CD14-positive monocyte (primary cell): ENCODE measurements around the gene COX7A2L. TPM values are rescaled to one million over a fixed set of nuclear protein-coding genes. Genes with fewer than 3 reads are reported as not detected.

Source experiments
- DNase-seq, 3 donors: peaks; one replicate each; pipeline ENCODE4 v3.0.0-alpha.2; 2011 to 2022
- H2AFZ ChIP-seq: 2 replicates; pipeline ENCODE4 v1.6.0; 2012; ENCODE audit warnings: mild to moderate bottlenecking, low read depth, low read length, inconsistent platforms; ENCODE audit not compliant: insufficient read depth, poor library complexity, severe bottlenecking
- H3K27ac ChIP-seq, 2 donors: 1 replicate in 1 of 2; 2 replicates in 1 of 2; pipeline ENCODE4 v1.5.1; 2012 to 2013; ENCODE audit warnings: low read length in 2 of 2, control low read depth in 1 of 2, inconsistent platforms in 1 of 2, low read depth in 1 of 2, mild to moderate bottlenecking in 1 of 2
- H3K27me3 ChIP-seq, 2 donors: one replicate each; pipeline versions ENCODE4 v1.6.0 to v1.6.1; 2011 to 2013; ENCODE audit warnings: low read length in 2 of 2; ENCODE audit not compliant: control insufficient read depth in 2 of 2, insufficient read depth in 2 of 2
- H3K36me3 ChIP-seq, 2 donors: replicated peaks in 1 of 2; 1 replicate in 1 of 2; 2 replicates in 1 of 2; pipeline versions ENCODE4 v1.5.1 to v1.6.1; 2012 to 2013; ENCODE audit warnings: low read length in 2 of 2, control low read depth in 1 of 2, inconsistent platforms in 1 of 2, mild to moderate bottlenecking in 1 of 2; ENCODE audit not compliant: insufficient read depth in 2 of 2, control insufficient read depth in 1 of 2
- H3K4me1 ChIP-seq, 2 donors: 1 replicate in 1 of 2; 2 replicates in 1 of 2; pipeline versions ENCODE4 v1.5.1 to v1.6.1; 2012 to 2013; ENCODE audit warnings: low read length in 2 of 2, control low read depth in 1 of 2, inconsistent platforms in 1 of 2, mild to moderate bottlenecking in 1 of 2, moderate library complexity in 1 of 2; ENCODE audit not compliant: insufficient read depth in 2 of 2, control insufficient read depth in 1 of 2
- H3K4me2 ChIP-seq: replicated peaks from 2 replicates; pipeline ENCODE3; 2012; ENCODE audit warnings: low read length, moderate library complexity, mild to moderate bottlenecking; ENCODE audit not compliant: poor library complexity, severe bottlenecking; ENCODE audit errors: extremely low read depth
- H3K4me3 ChIP-seq, 3 experiments: fragments of 200-600 bp in 1 of 3; sonication (generic) in 1 of 3; replicated peaks in 1 of 3; 1 replicate in 2 of 3; 2 replicates in 1 of 3; pipeline ENCODE4 v1.5.1; 2011 to 2013; ENCODE audit warnings: low read length in 3 of 3, mild to moderate bottlenecking in 3 of 3, control low read depth in 2 of 3, low read depth in 2 of 3, inconsistent platforms in 1 of 3, moderate library complexity in 1 of 3
- H3K79me2 ChIP-seq: 2 replicates; pipeline ENCODE4 v1.6.0; 2012; ENCODE audit warnings: mild to moderate bottlenecking, control low read depth, inconsistent platforms, low read length, moderate library complexity; ENCODE audit not compliant: insufficient read depth
- H3K9ac ChIP-seq: 2 replicates; pipeline ENCODE4 v1.6.0; 2017; ENCODE audit warnings: low read length, mild to moderate bottlenecking; ENCODE audit not compliant: insufficient read depth, poor library complexity, severe bottlenecking
- H3K9me3 ChIP-seq, 2 donors: replicated peaks in 1 of 2; 1 replicate in 1 of 2; 2 replicates in 1 of 2; pipeline versions ENCODE4 v1.5.1 to v1.6.1; 2012 to 2013; ENCODE audit warnings: low read length in 2 of 2, control low read depth in 1 of 2; ENCODE audit not compliant: control insufficient read depth in 1 of 2, insufficient read depth in 1 of 2
- H4K20me1 ChIP-seq: 2 replicates; pipeline ENCODE4 v1.6.0; 2012; ENCODE audit warnings: mild to moderate bottlenecking, low read length, control low read depth, moderate library complexity; ENCODE audit not compliant: insufficient read depth
- H3K27ac Mint-ChIP-seq, 7 donors: one replicate each; pipeline ENCODE4 v1.8.0; 2020; ENCODE audit warnings: mild to moderate bottlenecking in 7 of 7, mixed read lengths in 7 of 7, moderate library complexity in 6 of 7, inconsistent platforms in 2 of 7
- H3K27me3 Mint-ChIP-seq, 3 donors: one replicate each; pipeline ENCODE4 v1.8.0; 2021 to 2022; ENCODE audit warnings: low read depth in 3 of 3, mild to moderate bottlenecking in 3 of 3, mixed read lengths in 3 of 3, moderate library complexity in 3 of 3, inconsistent platforms in 1 of 3
- H3K36me3 Mint-ChIP-seq, 2 donors: one replicate each; pipeline ENCODE4 v1.8.0; 2020; ENCODE audit warnings: mixed read lengths in 2 of 2, inconsistent platforms in 1 of 2, mild to moderate bottlenecking in 1 of 2
- H3K4me1 Mint-ChIP-seq: one replicate; pipeline ENCODE4 v1.8.0; 2020; ENCODE audit warnings: mild to moderate bottlenecking, mixed read lengths
- H3K4me3 Mint-ChIP-seq, 2 donors: one replicate each; pipeline ENCODE4 v1.8.0; 2020; ENCODE audit warnings: mild to moderate bottlenecking in 2 of 2, mixed read lengths in 2 of 2, moderate library complexity in 1 of 2
- H3K9me3 Mint-ChIP-seq, 7 donors: one replicate each; pipeline ENCODE4 v1.8.0; 2020 to 2022; ENCODE audit warnings: mixed read lengths in 7 of 7, mild to moderate bottlenecking in 6 of 7, moderate library complexity in 6 of 7, inconsistent platforms in 2 of 7
- WGBS: methylation state at CpG from one replicate; pipeline ENCODE4 v1.1.5; 2013; ENCODE audit warnings: missing lambda C conversion rate; ENCODE audit not compliant: insufficient coverage; 5-methylcytosine and 5-hydroxymethylcytosine counted together
- intact Hi-C, 2 donors: fragments of 100-400 bp; cut with micrococcal nuclease; formaldehyde crosslinking; loops; one replicate each; pipeline versions ENCODE4 v1.15.0 to v1.15.1; 2023
- polyA plus RNA-seq, 3 donors: library from polyadenylated mRNA; depleted of rRNA in 1 of 3; unstranded in 2 of 3; stranded (reverse) in 1 of 3; fragments of 300-500 nt in 2 of 3; fragments of >200 nt in 1 of 3; fragmentation: Illumina TruSeq in 2 of 3; gene quantifications; 1 replicate in 2 of 3; 2 replicates in 1 of 3; pipeline ENCODE4 v1.2.3, GENCODE V29; 2012 to 2021
- TF ChIP-seq, protein P1 (sequence below): fragments of 200-600 bp; IDR thresholded peaks from one replicate; pipeline ENCODE4 v1.8.0; 2022; ENCODE audit warnings: antibody characterized with exemption, mild to moderate bottlenecking

The COX7A2L gene
- polyA plus RNA-seq, 3 donors = 63.6 to 153 (median 144) TPM

DNA sequence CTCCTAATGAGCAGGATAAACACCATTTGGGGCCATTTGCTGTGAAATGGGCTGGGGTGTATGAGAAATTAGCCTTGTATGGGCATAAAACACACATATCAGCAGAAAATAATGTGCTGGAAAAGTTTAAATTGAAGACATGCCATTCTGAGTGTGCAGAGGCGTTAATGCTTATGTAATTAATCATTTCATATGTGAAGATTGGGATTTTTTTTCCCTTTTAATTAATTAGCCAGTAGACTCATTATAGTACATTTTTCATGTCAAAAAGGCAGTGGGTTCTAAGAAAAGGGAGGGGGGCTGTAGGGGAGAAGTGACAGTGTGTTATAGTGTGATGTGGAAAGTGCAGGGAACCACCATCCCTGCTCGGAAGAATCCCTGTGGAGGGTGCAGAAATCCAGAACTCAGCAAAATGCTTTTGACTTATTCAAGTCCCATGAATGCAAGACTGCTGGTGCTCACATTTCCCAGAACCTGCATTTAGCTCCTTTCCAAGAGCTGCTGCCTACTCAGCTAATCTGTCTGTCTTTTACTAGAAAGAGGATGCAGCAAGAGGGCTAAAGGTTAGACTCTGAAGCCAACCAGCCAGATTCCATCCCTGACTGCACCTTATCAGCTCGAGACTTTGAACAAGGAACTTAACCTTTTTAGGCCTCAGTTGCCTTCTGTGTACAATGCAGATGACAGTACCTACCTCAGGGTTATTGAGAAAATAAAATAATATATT, 11.6 kb upstream of the COX7A2L start:
- no peak overlapping the region for H3K27ac Mint-ChIP-seq
- no peaks in the 10 kb centered on the region for H3K36me3 ChIP-seq
- peaks cover 0 to 3% (median 2%) of the 10 kb centered on the region in 3 donors for H3K27me3 Mint-ChIP-seq
- no peak overlapping the region for H3K27ac ChIP-seq
- no peaks in the 10 kb centered on the region for H4K20me1 ChIP-seq
- no peaks in the 10 kb centered on the region for H3K9me3 ChIP-seq
- H3K4me1 ChIP-seq = no peaks in the 10 kb centered on the region
- H3K9ac ChIP-seq = no peak overlapping the region
- DNase-seq = no peak
- no peak overlapping the region for H2AFZ ChIP-seq
- WGBS = 0% methylated on average over 1 of the region's 3 CpGs
- TF ChIP-seq, protein P1, sequence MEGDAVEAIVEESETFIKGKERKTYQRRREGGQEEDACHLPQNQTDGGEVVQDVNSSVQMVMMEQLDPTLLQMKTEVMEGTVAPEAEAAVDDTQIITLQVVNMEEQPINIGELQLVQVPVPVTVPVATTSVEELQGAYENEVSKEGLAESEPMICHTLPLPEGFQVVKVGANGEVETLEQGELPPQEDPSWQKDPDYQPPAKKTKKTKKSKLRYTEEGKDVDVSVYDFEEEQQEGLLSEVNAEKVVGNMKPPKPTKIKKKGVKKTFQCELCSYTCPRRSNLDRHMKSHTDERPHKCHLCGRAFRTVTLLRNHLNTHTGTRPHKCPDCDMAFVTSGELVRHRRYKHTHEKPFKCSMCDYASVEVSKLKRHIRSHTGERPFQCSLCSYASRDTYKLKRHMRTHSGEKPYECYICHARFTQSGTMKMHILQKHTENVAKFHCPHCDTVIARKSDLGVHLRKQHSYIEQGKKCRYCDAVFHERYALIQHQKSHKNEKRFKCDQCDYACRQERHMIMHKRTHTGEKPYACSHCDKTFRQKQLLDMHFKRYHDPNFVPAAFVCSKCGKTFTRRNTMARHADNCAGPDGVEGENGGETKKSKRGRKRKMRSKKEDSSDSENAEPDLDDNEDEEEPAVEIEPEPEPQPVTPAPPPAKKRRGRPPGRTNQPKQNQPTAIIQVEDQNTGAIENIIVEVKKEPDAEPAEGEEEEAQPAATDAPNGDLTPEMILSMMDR = no peak
- H3K4me3 ChIP-seq = no peak overlapping the region
- intact Hi-C loops = no loop called here
- no peaks in the 10 kb centered on the region for H3K36me3 Mint-ChIP-seq
- H3K4me3 Mint-ChIP-seq = no peak overlapping the region
- no peaks in the 10 kb centered on the region for H3K79me2 ChIP-seq
- no peaks in the 10 kb centered on the region for H3K27me3 ChIP-seq
- H3K4me1 Mint-ChIP-seq = no peaks in the 10 kb centered on the region
- H3K9me3 Mint-ChIP-seq = no peaks in the 10 kb centered on the region
- H3K4me2 ChIP-seq = no peak overlapping the region

DNA sequence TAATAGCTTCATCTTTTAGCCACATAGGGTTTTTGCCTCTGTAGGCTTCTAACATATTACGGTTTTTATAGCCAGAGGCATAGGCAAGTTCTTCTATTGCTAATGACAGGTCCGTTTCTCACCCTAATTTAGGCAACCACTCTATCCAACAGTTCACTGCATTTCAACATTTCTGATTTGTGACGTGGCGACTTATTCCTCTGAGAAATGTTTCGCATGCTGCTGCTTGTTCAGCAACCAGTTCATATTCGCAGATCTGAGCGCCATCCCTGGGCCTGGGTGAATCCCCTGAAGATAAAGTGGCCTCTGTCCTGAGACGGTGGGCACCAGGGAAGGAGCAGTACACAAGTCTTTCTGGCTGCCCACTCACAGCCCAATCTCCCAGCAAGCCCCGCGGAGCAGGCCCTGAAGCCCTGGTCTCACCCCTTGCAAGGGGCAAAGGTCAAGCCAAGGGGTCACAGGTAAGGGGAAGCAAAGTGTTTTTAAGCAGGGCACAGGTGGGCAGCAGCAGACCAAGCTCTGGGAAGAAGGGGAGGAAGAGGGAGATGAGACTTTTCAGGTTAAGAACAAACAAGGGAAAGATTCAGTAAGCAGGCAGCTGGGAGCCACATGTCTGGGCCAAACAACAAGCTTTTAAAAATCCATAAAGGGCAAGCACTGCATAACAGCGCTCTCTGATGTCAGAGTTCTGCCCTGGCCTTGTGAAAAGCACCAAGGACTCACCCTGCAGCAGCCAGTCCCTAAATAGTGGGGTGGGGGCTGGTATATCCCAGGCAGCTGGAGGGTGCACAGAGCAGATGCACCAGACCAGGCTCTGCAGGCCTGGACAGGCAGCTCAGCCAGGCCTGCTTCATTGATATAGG, 10.8 kb upstream of the COX7A2L start:
- H3K9me3 Mint-ChIP-seq = no peaks in the 10 kb centered on the region
- Histone ChIP-seq H3K4me2 (no peak overlapping the region), H3K36me3 (no peaks in the 10 kb centered on the region), H3K27ac (no peak overlapping the region), H3K27me3 (no peaks in the 10 kb centered on the region), H3K4me1 (no peaks in the 10 kb centered on the region), H4K20me1 (no peaks in the 10 kb centered on the region), H3K4me3 (no peak overlapping the region), H3K9me3 (no peaks in the 10 kb centered on the region), H2AFZ (no peak overlapping the region), H3K79me2 (no peaks in the 10 kb centered on the region), H3K9ac (no peak overlapping the region)
- peak overlapping the region in 1 of 7 donors; percentile 63 for H3K27ac Mint-ChIP-seq
- intact Hi-C loops = no loop called here
- H3K27me3 Mint-ChIP-seq = peaks cover 0 to 5% (median 2%) of the 10 kb centered on the region in 3 donors
- DNase-seq = no peak
- no peak overlapping the region for H3K4me3 Mint-ChIP-seq
- TF ChIP-seq, protein P1 = no peak
- H3K36me3 Mint-ChIP-seq = no peaks in the 10 kb centered on the region
- H3K4me1 Mint-ChIP-seq = peaks cover under 1% of the 10 kb centered on the region
- 91% methylated on average over 9 of the region's 11 CpGs for WGBS
